CD14-positive monocyte (primary cell): ENCODE data around the gene IRF9. TPM values are rescaled to one million over a fixed set of nuclear protein-coding genes. Genes with fewer than 3 reads are reported as not detected.

ENCODE experiments used
- DNase-seq, 3 donors: peaks; one replicate each; pipeline ENCODE4 v3.0.0-alpha.2; 2011 to 2022
- H2AFZ ChIP-seq: 2 replicates; pipeline ENCODE4 v1.6.0; 2012; ENCODE audit warnings: mild to moderate bottlenecking, low read depth, low read length, inconsistent platforms; ENCODE audit not compliant: insufficient read depth, poor library complexity, severe bottlenecking
- H3K27ac ChIP-seq, 2 donors: 1 replicate in 1 of 2; 2 replicates in 1 of 2; pipeline ENCODE4 v1.5.1; 2012 to 2013; ENCODE audit warnings: low read length in 2 of 2, control low read depth in 1 of 2, inconsistent platforms in 1 of 2, low read depth in 1 of 2, mild to moderate bottlenecking in 1 of 2
- H3K27me3 ChIP-seq, 2 donors: one replicate each; pipeline versions ENCODE4 v1.6.0 to v1.6.1; 2011 to 2013; ENCODE audit warnings: low read length in 2 of 2; ENCODE audit not compliant: control insufficient read depth in 2 of 2, insufficient read depth in 2 of 2
- H3K36me3 ChIP-seq, 2 donors: replicated peaks in 1 of 2; 1 replicate in 1 of 2; 2 replicates in 1 of 2; pipeline versions ENCODE4 v1.5.1 to v1.6.1; 2012 to 2013; ENCODE audit warnings: low read length in 2 of 2, control low read depth in 1 of 2, inconsistent platforms in 1 of 2, mild to moderate bottlenecking in 1 of 2; ENCODE audit not compliant: insufficient read depth in 2 of 2, control insufficient read depth in 1 of 2
- H3K4me1 ChIP-seq, 2 donors: 1 replicate in 1 of 2; 2 replicates in 1 of 2; pipeline versions ENCODE4 v1.5.1 to v1.6.1; 2012 to 2013; ENCODE audit warnings: low read length in 2 of 2, control low read depth in 1 of 2, inconsistent platforms in 1 of 2, mild to moderate bottlenecking in 1 of 2, moderate library complexity in 1 of 2; ENCODE audit not compliant: insufficient read depth in 2 of 2, control insufficient read depth in 1 of 2
- H3K4me2 ChIP-seq: replicated peaks from 2 replicates; pipeline ENCODE3; 2012; ENCODE audit warnings: low read length, moderate library complexity, mild to moderate bottlenecking; ENCODE audit not compliant: poor library complexity, severe bottlenecking; ENCODE audit errors: extremely low read depth
- H3K4me3 ChIP-seq, 3 experiments: fragments of 200-600 bp in 1 of 3; sonication (generic) in 1 of 3; replicated peaks in 1 of 3; 1 replicate in 2 of 3; 2 replicates in 1 of 3; pipeline ENCODE4 v1.5.1; 2011 to 2013; ENCODE audit warnings: low read length in 3 of 3, mild to moderate bottlenecking in 3 of 3, control low read depth in 2 of 3, low read depth in 2 of 3, inconsistent platforms in 1 of 3, moderate library complexity in 1 of 3
- H3K79me2 ChIP-seq: 2 replicates; pipeline ENCODE4 v1.6.0; 2012; ENCODE audit warnings: mild to moderate bottlenecking, control low read depth, inconsistent platforms, low read length, moderate library complexity; ENCODE audit not compliant: insufficient read depth
- H3K9ac ChIP-seq: 2 replicates; pipeline ENCODE4 v1.6.0; 2017; ENCODE audit warnings: low read length, mild to moderate bottlenecking; ENCODE audit not compliant: insufficient read depth, poor library complexity, severe bottlenecking
- H3K9me3 ChIP-seq, 2 donors: replicated peaks in 1 of 2; 1 replicate in 1 of 2; 2 replicates in 1 of 2; pipeline versions ENCODE4 v1.5.1 to v1.6.1; 2012 to 2013; ENCODE audit warnings: low read length in 2 of 2, control low read depth in 1 of 2; ENCODE audit not compliant: control insufficient read depth in 1 of 2, insufficient read depth in 1 of 2
- H4K20me1 ChIP-seq: 2 replicates; pipeline ENCODE4 v1.6.0; 2012; ENCODE audit warnings: mild to moderate bottlenecking, low read length, control low read depth, moderate library complexity; ENCODE audit not compliant: insufficient read depth
- H3K27ac Mint-ChIP-seq, 7 donors: one replicate each; pipeline ENCODE4 v1.8.0; 2020; ENCODE audit warnings: mild to moderate bottlenecking in 7 of 7, mixed read lengths in 7 of 7, moderate library complexity in 6 of 7, inconsistent platforms in 2 of 7
- H3K27me3 Mint-ChIP-seq, 3 donors: one replicate each; pipeline ENCODE4 v1.8.0; 2021 to 2022; ENCODE audit warnings: low read depth in 3 of 3, mild to moderate bottlenecking in 3 of 3, mixed read lengths in 3 of 3, moderate library complexity in 3 of 3, inconsistent platforms in 1 of 3
- H3K36me3 Mint-ChIP-seq, 2 donors: one replicate each; pipeline ENCODE4 v1.8.0; 2020; ENCODE audit warnings: mixed read lengths in 2 of 2, inconsistent platforms in 1 of 2, mild to moderate bottlenecking in 1 of 2
- H3K4me1 Mint-ChIP-seq: one replicate; pipeline ENCODE4 v1.8.0; 2020; ENCODE audit warnings: mild to moderate bottlenecking, mixed read lengths
- H3K4me3 Mint-ChIP-seq, 2 donors: one replicate each; pipeline ENCODE4 v1.8.0; 2020; ENCODE audit warnings: mild to moderate bottlenecking in 2 of 2, mixed read lengths in 2 of 2, moderate library complexity in 1 of 2
- H3K9me3 Mint-ChIP-seq, 7 donors: one replicate each; pipeline ENCODE4 v1.8.0; 2020 to 2022; ENCODE audit warnings: mixed read lengths in 7 of 7, mild to moderate bottlenecking in 6 of 7, moderate library complexity in 6 of 7, inconsistent platforms in 2 of 7
- CTCF ChIP-seq: fragments of 200-600 bp; IDR thresholded peaks from one replicate; pipeline ENCODE4 v1.8.0; 2022; ENCODE audit warnings: antibody characterized with exemption, mild to moderate bottlenecking
- WGBS: methylation state at CpG from one replicate; pipeline ENCODE4 v1.1.5; 2013; ENCODE audit warnings: missing lambda C conversion rate; ENCODE audit not compliant: insufficient coverage; 5-methylcytosine and 5-hydroxymethylcytosine counted together
- intact Hi-C, 2 donors: fragments of 100-400 bp; cut with micrococcal nuclease; formaldehyde crosslinking; loops; one replicate each; pipeline versions ENCODE4 v1.15.0 to v1.15.1; 2023
- polyA plus RNA-seq, 3 donors: library from polyadenylated mRNA; depleted of rRNA in 1 of 3; unstranded in 2 of 3; stranded (reverse) in 1 of 3; fragments of 300-500 nt in 2 of 3; fragments of >200 nt in 1 of 3; fragmentation: Illumina TruSeq in 2 of 3; gene quantifications; 1 replicate in 2 of 3; 2 replicates in 1 of 3; pipeline ENCODE4 v1.2.3, GENCODE V29; 2012 to 2021

The IRF9 gene
- polyA plus RNA-seq, 3 donors = 44.7 to 208 (median 56.0) TPM

- TF ChIP-seq CTCF = no peak
- Histone ChIP-seq H2AFZ (no peak overlapping the region), H3K36me3 (peaks cover 75 to 91% of the 10 kb centered on the region in 2 donors), H3K9me3 (no peaks in the 10 kb centered on the region), H3K4me3 (no peak overlapping the region), H3K4me2 (no peak overlapping the region), H3K27me3 (no peaks in the 10 kb centered on the region), H3K4me1 (no peaks in the 10 kb centered on the region), H3K79me2 (no peaks in the 10 kb centered on the region), H3K9ac (no peak overlapping the region), H3K27ac (no peak overlapping the region), H4K20me1 (no peaks in the 10 kb centered on the region)
- H3K27ac Mint-ChIP-seq = peak overlapping the region in 2 of 7 donors; percentile 47 to 50
- WGBS = no CpG with 5 or more reads among the region's 12 CpGs
- no peaks in the 10 kb centered on the region for H3K4me1 Mint-ChIP-seq
- no peak for DNase-seq
- no peaks in the 10 kb centered on the region for H3K9me3 Mint-ChIP-seq
- peaks cover 79 to 98% of the 10 kb centered on the region in 2 donors for H3K36me3 Mint-ChIP-seq
- H3K4me3 Mint-ChIP-seq = no peak overlapping the region
- peaks cover 0 to 2% (median 0%) of the 10 kb centered on the region in 3 donors for H3K27me3 Mint-ChIP-seq
- intact Hi-C loops = no loop called here
Measured at GRCh38 chr14:24178399-24179178, 17.5 kb downstream of the IRF9 start.

GRCh38 chr14:24179294-24179960 is 18.4 kb downstream of the IRF9 start:
- H3K27me3 ChIP-seq = no peaks in the 10 kb centered on the region
- H3K27ac Mint-ChIP-seq = peak overlapping the region in 1 of 7 donors; percentile 47
- peaks cover 0 to 1% (median 0%) of the 10 kb centered on the region in 3 donors for H3K27me3 Mint-ChIP-seq
- H3K4me1 Mint-ChIP-seq = no peaks in the 10 kb centered on the region
- no peak for TF ChIP-seq CTCF
- no peak overlapping the region for H3K4me3 Mint-ChIP-seq
- H3K4me1 ChIP-seq = no peaks in the 10 kb centered on the region
- 95% methylated on average over 7 of the region's 14 CpGs for WGBS
- H3K9ac ChIP-seq = no peak overlapping the region
- DNase-seq = no peak
- no peaks in the 10 kb centered on the region for H3K9me3 Mint-ChIP-seq
- no peak overlapping the region for H3K4me3 ChIP-seq
- no peak overlapping the region for H3K27ac ChIP-seq
- no peak overlapping the region for H3K4me2 ChIP-seq
- no peaks in the 10 kb centered on the region for H3K9me3 ChIP-seq
- H2AFZ ChIP-seq = no peak overlapping the region
- peaks cover 75 to 97% of the 10 kb centered on the region in 2 donors for H3K36me3 ChIP-seq
- H3K79me2 ChIP-seq = no peaks in the 10 kb centered on the region
- H3K36me3 Mint-ChIP-seq = peaks cover 78 to 97% of the 10 kb centered on the region in 2 donors
- H4K20me1 ChIP-seq = no peaks in the 10 kb centered on the region
- intact Hi-C loops = no loop called here
